Activated naive CD4-positive, alpha-beta T cell treated with anti-CD3 and anti-CD28 coated beads, Interleukin-2, amount 10 ng/mL, durations not matched to agents 7 days and 5 days (primary cell): ENCODE measurements around the gene NBR1.
"Not testable (repeated sequence)": the region's sequence is repeated elsewhere in the genome, so short reads cannot be mapped to it uniquely, and the experiment has no call there.

Experiments
- CTCF ChIA-PET: fragments of 350-600 bp; sonication (Branson Sonifier 250); formaldehyde crosslinking; loops from one replicate; lab custom pipeline; 2021; ENCODE audit warnings: antibody characterized with exemption; lab: Charles Lee
- DNase-seq: peaks from one replicate; pipeline ENCODE4 v3.0.0-alpha.2; 2020
- H3K27ac Mint-ChIP-seq: one replicate; pipeline ENCODE4 v1.8.0; 2021; ENCODE audit warnings: mild to moderate bottlenecking, moderate library complexity, mixed read lengths
- H3K27me3 Mint-ChIP-seq: one replicate; pipeline ENCODE4 v1.8.0; 2021; ENCODE audit warnings: mild to moderate bottlenecking, mixed read lengths
- H3K36me3 Mint-ChIP-seq: one replicate; pipeline ENCODE4 v1.8.0; 2021; ENCODE audit warnings: mixed read lengths
- H3K4me1 Mint-ChIP-seq: one replicate; pipeline ENCODE4 v1.8.0; 2021; ENCODE audit warnings: mixed read lengths
- H3K4me3 Mint-ChIP-seq: one replicate; pipeline ENCODE4 v1.8.0; 2021; ENCODE audit warnings: mild to moderate bottlenecking, moderate library complexity, mixed read lengths
- H3K9me3 Mint-ChIP-seq: one replicate; pipeline ENCODE4 v1.8.0; 2021; ENCODE audit warnings: mixed read lengths

NBR1 gene, protein sequence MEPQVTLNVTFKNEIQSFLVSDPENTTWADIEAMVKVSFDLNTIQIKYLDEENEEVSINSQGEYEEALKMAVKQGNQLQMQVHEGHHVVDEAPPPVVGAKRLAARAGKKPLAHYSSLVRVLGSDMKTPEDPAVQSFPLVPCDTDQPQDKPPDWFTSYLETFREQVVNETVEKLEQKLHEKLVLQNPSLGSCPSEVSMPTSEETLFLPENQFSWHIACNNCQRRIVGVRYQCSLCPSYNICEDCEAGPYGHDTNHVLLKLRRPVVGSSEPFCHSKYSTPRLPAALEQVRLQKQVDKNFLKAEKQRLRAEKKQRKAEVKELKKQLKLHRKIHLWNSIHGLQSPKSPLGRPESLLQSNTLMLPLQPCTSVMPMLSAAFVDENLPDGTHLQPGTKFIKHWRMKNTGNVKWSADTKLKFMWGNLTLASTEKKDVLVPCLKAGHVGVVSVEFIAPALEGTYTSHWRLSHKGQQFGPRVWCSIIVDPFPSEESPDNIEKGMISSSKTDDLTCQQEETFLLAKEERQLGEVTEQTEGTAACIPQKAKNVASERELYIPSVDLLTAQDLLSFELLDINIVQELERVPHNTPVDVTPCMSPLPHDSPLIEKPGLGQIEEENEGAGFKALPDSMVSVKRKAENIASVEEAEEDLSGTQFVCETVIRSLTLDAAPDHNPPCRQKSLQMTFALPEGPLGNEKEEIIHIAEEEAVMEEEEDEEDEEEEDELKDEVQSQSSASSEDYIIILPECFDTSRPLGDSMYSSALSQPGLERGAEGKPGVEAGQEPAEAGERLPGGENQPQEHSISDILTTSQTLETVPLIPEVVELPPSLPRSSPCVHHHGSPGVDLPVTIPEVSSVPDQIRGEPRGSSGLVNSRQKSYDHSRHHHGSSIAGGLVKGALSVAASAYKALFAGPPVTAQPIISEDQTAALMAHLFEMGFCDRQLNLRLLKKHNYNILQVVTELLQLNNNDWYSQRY

GRCh38 chr17:43170766-43171585 lies at the start of gene NBR1:
NBR1 (plus strand) TSS chr17:43171214; CDS start chr17:43175800, 4,586 bp downstream.
- no peak within 1 kb of the TSS for H3K27ac Mint-ChIP-seq
- H3K36me3 Mint-ChIP-seq: peaks cover 18% of the 10 kb centered on the region
- H3K9me3 Mint-ChIP-seq: no peaks in the 10 kb centered on the region
- no peaks in the 10 kb centered on the region for H3K27me3 Mint-ChIP-seq
- peak; percentile 98 for DNase-seq
- no peak within 1 kb of the TSS for H3K4me3 Mint-ChIP-seq
- CTCF ChIA-PET: interaction anchor here (1.0 to 1.2 kb wide), 2 partner anchors 42 to 47 kb away, joined by 3 to 4 read pairs; no protein-coding TSS in a partner anchor
- peaks cover 35% of the 10 kb centered on the region for H3K4me1 Mint-ChIP-seq

GRCh38 chr17:43125133-43125966 lies 45.7 kb upstream of the NBR1 start, which contains the start of gene BRCA1:
BRCA1 (minus strand) TSS chr17:43125364; CDS start chr17:43124096, 1,268 bp downstream.
- CTCF ChIA-PET: interaction anchor here (0.9 to 1.2 kb wide), 2 partner anchors 43 to 547 kb away, joined by 3 read pairs; no protein-coding TSS in a partner anchor
- Mint-ChIP-seq H3K27me3 (no peaks in the 10 kb centered on the region), H3K4me1 (peaks cover 35% of the 10 kb centered on the region), H3K36me3 (peaks cover 31% of the 10 kb centered on the region), H3K9me3 (no peaks in the 10 kb centered on the region), H3K4me3 (peak within 1 kb of the TSS; percentile 98), H3K27ac (peak within 1 kb of the TSS; percentile 96)
- peak; percentile 97 for DNase-seq

GRCh38 chr17:43125967-43126910 lies 44.8 kb upstream of the NBR1 start:
- Mint-ChIP-seq H3K4me1 (peaks cover 39% of the 10 kb centered on the region), H3K9me3 (no peaks in the 10 kb centered on the region), H3K27ac (peak overlapping the region; percentile 96), H3K4me3 (peak overlapping the region; percentile 98), H3K27me3 (no peaks in the 10 kb centered on the region), H3K36me3 (peaks cover 31% of the 10 kb centered on the region)
- CTCF ChIA-PET: no interaction called here
- no peak for DNase-seq

GRCh38 chr17:43126911-43127290 lies 44.1 kb upstream of the NBR1 start:
- no peak for DNase-seq
- CTCF ChIA-PET: no interaction called here
- Mint-ChIP-seq H3K36me3 (peaks cover 29% of the 10 kb centered on the region), H3K4me3 (peak overlapping the region; percentile 65), H3K4me1 (peaks cover 37% of the 10 kb centered on the region), H3K27me3 (no peaks in the 10 kb centered on the region), H3K9me3 (no peaks in the 10 kb centered on the region), H3K27ac (peak overlapping the region; percentile 77)

GRCh38 chr17:43127333-43127876 lies 43.6 kb upstream of the NBR1 start:
- Mint-ChIP-seq H3K36me3 (peaks cover 25% of the 10 kb centered on the region), H3K4me1 (peaks cover 34% of the 10 kb centered on the region), H3K27ac (peak overlapping the region; percentile 77), H3K4me3 (peak overlapping the region; percentile 65)
- H3K27me3 Mint-ChIP-seq, DNase-seq, CTCF ChIA-PET, H3K9me3 Mint-ChIP-seq: not testable (repeated sequence)

GRCh38 chr17:43129671-43130010 lies 41.4 kb upstream of the NBR1 start:
- Mint-ChIP-seq H3K9me3 (no peaks in the 10 kb centered on the region), H3K36me3 (peaks cover 35% of the 10 kb centered on the region), H3K4me1 (peaks cover 22% of the 10 kb centered on the region), H3K4me3 (no peak overlapping the region), H3K27me3 (no peaks in the 10 kb centered on the region), H3K27ac (no peak overlapping the region)
- CTCF ChIA-PET: no interaction called here
- DNase-seq: no peak

GRCh38 chr17:43132117-43132516 lies 38.9 kb upstream of the NBR1 start:
- CTCF ChIA-PET: interaction anchor here (0.6 kb wide), 1 partner anchor 22 kb away, joined by 3 read pairs; no protein-coding TSS in a partner anchor
- DNase-seq: no peak
- H3K27ac Mint-ChIP-seq: no peak overlapping the region
- no peaks in the 10 kb centered on the region for H3K27me3 Mint-ChIP-seq
- no peaks in the 10 kb centered on the region for H3K9me3 Mint-ChIP-seq
- peaks cover 18% of the 10 kb centered on the region for H3K4me1 Mint-ChIP-seq
- H3K36me3 Mint-ChIP-seq: peaks cover 27% of the 10 kb centered on the region
- H3K4me3 Mint-ChIP-seq: no peak overlapping the region

GRCh38 chr17:43133439-43133838 lies 37.6 kb upstream of the NBR1 start:
- Mint-ChIP-seq H3K36me3 (peaks cover 17% of the 10 kb centered on the region), H3K4me1 (peaks cover 14% of the 10 kb centered on the region)
- H3K4me3 Mint-ChIP-seq, H3K27me3 Mint-ChIP-seq, DNase-seq, CTCF ChIA-PET, H3K9me3 Mint-ChIP-seq, H3K27ac Mint-ChIP-seq: not testable (repeated sequence)

DNA sequence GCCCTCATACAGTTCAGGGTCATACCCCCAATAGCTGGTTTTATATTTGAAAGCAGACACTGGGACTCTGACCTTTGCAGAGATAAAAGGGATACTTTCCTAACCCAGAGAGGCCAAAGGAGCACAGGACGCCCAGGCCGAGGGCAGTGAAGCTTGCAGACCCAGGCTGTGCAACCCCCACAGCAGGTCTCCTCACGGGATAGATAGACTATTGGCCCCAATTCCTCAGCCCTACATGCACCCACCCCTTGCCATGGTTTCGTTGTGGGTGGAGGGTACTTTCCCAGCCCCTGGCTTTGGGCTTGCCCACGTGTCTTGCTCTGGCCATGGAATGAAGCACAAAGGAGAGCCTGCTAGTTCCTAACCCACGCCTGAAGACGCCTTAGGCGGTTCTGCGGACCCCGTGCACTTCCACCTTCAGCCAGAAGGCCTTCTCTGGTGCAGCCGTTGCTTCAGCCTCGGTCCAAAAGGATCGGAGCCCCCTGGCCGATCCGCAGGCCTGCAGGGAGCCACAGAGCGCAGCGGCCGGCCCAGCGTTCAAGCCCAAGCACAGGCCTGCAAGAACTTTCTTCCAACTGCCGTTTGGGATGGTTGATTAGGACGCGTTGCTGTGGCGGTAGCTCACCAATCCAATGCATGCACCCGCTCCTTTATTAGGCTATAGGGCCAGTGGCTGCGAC lies 36.1 kb upstream of the NBR1 start:
- peaks cover 14% of the 10 kb centered on the region for H3K4me1 Mint-ChIP-seq
- CTCF ChIA-PET: no interaction called here
- peaks cover 16% of the 10 kb centered on the region for H3K36me3 Mint-ChIP-seq
- H3K27ac Mint-ChIP-seq: no peak overlapping the region
- DNase-seq: no peak
- H3K9me3 Mint-ChIP-seq: no peaks in the 10 kb centered on the region
- H3K27me3 Mint-ChIP-seq: no peaks in the 10 kb centered on the region
- H3K4me3 Mint-ChIP-seq: no peak overlapping the region

DNA sequence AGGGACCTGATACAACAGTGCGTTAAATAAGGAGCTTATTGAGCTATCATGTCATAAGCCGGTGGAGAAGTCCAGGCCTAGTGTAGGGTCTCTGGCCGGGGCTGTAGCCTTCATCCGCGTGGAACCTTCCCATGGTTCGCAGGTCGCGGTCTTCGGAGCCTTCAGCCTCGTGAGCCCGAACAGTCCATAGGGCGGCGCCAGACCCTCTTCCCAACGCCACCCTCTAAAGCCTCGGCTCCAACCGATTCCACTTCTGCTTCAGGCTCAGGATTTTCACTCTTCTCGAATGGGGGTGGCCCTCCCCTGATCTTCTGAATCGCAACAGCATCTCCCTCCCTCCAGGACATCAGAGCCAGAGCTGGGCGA lies 35.6 kb upstream of the NBR1 start:
- H3K9me3 Mint-ChIP-seq: no peaks in the 10 kb centered on the region
- no peak overlapping the region for H3K27ac Mint-ChIP-seq
- CTCF ChIA-PET: no interaction called here
- H3K27me3 Mint-ChIP-seq: no peaks in the 10 kb centered on the region
- DNase-seq: no peak
- no peak overlapping the region for H3K4me3 Mint-ChIP-seq
- H3K4me1 Mint-ChIP-seq: peaks cover 14% of the 10 kb centered on the region
- H3K36me3 Mint-ChIP-seq: peaks cover 16% of the 10 kb centered on the region

DNA sequence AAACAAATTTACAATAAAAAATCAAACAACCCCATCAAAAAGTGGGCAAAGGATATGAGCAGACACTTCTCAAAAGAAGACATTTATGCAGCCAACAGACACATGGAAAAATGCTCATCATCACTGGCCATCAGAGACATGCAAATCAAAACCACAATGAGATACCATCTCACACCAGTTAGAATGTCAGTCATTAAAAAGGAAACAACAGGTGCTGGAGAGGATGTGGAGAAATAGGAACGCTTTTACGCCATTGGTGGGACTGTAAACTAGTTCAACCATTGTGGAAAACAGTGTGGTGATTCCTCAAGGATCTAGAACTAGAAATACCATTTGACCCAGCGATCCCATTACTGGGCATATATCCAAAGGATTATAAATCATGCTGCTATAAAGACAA lies 34.4 kb upstream of the NBR1 start:
- DNase-seq, H3K27me3 Mint-ChIP-seq, CTCF ChIA-PET, H3K4me3 Mint-ChIP-seq, H3K27ac Mint-ChIP-seq, H3K9me3 Mint-ChIP-seq: not testable (repeated sequence)
- peaks cover 10% of the 10 kb centered on the region for H3K4me1 Mint-ChIP-seq
- peaks cover 16% of the 10 kb centered on the region for H3K36me3 Mint-ChIP-seq

DNA sequence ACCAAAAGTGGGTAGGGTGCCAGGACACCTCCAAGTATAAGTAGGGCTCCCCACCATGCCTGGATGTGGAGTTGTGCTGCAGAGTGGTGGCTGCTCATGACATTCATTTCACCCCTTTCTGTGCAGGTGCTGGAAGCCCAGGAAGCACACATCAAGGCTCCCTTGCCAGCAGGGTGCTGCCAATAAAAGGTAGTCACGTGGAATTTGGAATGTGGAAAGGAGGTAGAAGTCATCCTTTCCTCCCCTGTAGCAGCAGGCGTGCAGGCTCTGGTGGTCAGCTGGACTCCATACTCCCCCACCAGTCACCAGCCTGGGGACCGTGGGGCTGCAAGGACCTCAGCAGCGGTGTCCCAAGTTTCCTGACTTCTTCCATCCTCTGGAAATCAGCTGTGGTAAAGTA lies 32.5 kb upstream of the NBR1 start:
- Mint-ChIP-seq H3K4me1 (peaks cover 10% of the 10 kb centered on the region), H3K36me3 (peaks cover 12% of the 10 kb centered on the region)
- DNase-seq, H3K4me3 Mint-ChIP-seq, H3K27ac Mint-ChIP-seq, H3K27me3 Mint-ChIP-seq, H3K9me3 Mint-ChIP-seq, CTCF ChIA-PET: not testable (repeated sequence)
